HUES48 (cell line): ENCODE results near the gene LMOD2.

ENCODE experiments used
- H3K27ac ChIP-seq: one replicate; pipeline ENCODE4 v1.7.0; 2013; ENCODE audit warnings: low read depth, low read length, inconsistent platforms
- H3K27me3 ChIP-seq: 2 replicates; pipeline ENCODE4 v1.6.1; 2013; ENCODE audit warnings: mild to moderate bottlenecking, low read length; ENCODE audit not compliant: control insufficient read depth, insufficient read depth
- H3K36me3 ChIP-seq: 2 replicates; pipeline ENCODE4 v1.6.1; 2013; ENCODE audit warnings: low read length; ENCODE audit not compliant: control insufficient read depth, insufficient read depth
- H3K4me1 ChIP-seq: 2 replicates; pipeline ENCODE4 v1.6.1; 2013; ENCODE audit warnings: mild to moderate bottlenecking, low read length; ENCODE audit not compliant: control insufficient read depth, insufficient read depth
- H3K4me3 ChIP-seq: 2 replicates; pipeline ENCODE4 v1.5.1; 2013; ENCODE audit warnings: mild to moderate bottlenecking, low read depth, low read length
- H3K9ac ChIP-seq: 2 replicates; pipeline ENCODE4 v1.6.1; 2013; ENCODE audit warnings: mild to moderate bottlenecking, low read depth, low read length, moderate library complexity
- H3K9me3 ChIP-seq: 2 replicates; pipeline ENCODE4 v1.6.1; 2013; ENCODE audit warnings: low read length; ENCODE audit not compliant: control insufficient read depth, insufficient read depth

The LMOD2 gene

DNA sequence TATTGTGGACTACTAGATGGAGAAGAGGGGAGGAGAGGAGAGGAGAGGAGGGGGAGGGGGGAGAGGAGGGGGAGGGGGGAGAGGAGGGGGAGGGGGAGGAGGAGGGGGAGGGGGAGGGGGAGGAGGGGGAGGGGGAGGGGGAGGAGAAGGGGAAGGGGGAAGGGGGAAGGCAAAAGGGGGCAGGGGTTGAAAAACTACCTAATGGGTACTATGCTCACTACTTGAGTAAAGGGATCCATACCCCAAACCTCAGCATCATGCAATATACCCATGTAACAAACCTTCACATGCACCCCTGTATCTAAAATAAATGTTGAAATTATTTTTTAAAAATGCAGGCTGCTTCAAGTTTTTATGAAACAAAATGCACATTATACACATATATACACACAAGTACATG, 15.1 kb upstream of the LMOD2 start:
- H3K27ac ChIP-seq, result no peak overlapping the region
- H3K9me3 ChIP-seq, result no peaks in the 10 kb centered on the region
- H3K9ac ChIP-seq, result no peak overlapping the region
- H3K4me1 ChIP-seq, result peaks cover 28% of the 10 kb centered on the region
- no peaks in the 10 kb centered on the region for H3K36me3 ChIP-seq
- no peak overlapping the region for H3K4me3 ChIP-seq
- no peaks in the 10 kb centered on the region for H3K27me3 ChIP-seq

DNA sequence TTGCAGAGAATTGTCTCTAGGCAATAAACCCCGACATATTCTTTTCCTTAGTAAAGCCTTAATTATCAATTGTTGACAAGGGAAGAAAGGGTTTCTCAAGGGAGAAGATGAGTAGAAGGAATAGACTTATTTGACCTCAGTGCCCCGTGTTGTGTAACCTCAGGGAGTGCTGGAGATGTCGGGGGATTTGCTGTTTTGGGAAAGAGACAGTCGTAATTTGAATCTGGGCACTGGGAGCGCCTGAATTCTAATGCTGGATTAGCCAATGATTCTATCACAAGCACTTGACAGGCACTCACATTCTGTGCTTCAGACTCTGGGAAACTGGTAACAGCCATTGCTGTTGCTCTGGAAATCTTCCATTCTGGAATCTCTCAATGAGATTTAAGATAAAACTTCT, 13.8 kb upstream of the LMOD2 start:
- no peaks in the 10 kb centered on the region for H3K9me3 ChIP-seq
- H3K4me1 ChIP-seq, result peaks cover 35% of the 10 kb centered on the region
- H3K4me3 ChIP-seq, result no peak overlapping the region
- H3K9ac ChIP-seq, result no peak overlapping the region
- no peak overlapping the region for H3K27ac ChIP-seq
- H3K36me3 ChIP-seq, result no peaks in the 10 kb centered on the region
- no peaks in the 10 kb centered on the region for H3K27me3 ChIP-seq

DNA sequence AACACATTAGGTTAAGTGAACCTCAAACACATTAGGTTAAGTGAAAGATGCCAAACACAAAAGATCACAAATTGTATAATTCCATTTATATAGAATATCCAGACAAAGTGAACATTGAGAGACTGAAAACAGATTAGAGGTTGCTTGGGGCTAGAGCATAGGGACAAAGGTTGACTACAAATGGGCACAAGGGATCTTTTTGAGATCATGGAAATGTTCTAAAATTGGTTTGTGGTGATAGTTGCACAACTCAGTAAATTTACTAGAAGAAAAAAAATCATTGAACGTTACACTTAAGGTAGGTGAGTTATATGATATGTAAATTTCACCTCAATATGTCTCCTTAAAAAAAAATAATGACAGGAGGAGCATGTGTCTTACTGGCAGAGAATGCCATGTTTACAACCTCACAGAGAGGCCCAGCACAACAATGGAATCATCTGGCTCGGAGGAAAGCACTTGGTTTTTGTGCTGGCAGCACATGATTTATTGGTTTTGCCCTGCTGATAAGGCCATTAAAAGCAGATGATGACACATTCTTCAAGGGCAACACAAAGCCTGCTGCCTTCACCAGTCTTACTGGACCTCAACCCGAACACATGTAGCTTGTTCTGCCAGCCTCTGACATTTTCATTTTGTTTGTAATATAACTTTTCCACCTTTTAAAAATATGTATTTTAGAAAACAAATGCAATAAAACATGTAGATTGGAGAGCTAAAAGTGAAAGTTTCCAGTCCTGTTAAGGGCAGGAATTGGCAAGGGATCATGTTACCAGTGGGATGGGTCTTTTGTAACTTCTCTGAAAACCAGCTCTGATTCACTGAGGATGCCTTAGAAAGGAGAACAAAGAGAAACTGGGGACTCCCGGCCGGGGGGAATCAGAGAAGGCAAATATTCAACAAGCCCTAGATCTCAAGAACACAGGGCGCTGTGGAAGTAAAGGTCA, 11.9 kb upstream of the LMOD2 start:
- Histone ChIP-seq H3K4me3 (peak overlapping the region; percentile 27; the same call in 1 of the 2 replicates), H3K9ac (peak overlapping the region; percentile 55), H3K36me3 (no peaks in the 10 kb centered on the region), H3K27ac (peak overlapping the region; percentile 92), H3K4me1 (peaks cover 37% of the 10 kb centered on the region), H3K9me3 (no peaks in the 10 kb centered on the region), H3K27me3 (no peaks in the 10 kb centered on the region)

DNA sequence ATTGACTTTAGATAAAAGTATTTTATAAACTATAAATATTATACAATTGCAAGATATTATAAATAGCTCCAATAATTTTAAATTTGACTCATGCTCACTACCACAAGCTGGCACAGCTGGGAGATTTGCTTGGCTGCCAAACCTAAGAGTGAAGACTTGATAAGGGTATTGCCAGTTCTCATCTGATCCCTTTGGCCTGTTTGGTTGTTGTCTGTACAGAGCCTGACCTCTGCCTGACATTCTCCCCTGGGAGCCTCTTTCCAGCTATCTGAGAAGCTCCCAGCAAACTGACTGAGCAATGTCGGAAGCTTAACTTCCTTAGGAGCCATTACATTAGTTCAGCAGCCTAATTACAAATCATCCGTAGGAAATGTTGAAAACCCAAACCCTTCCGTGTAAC, 10.2 kb upstream of the LMOD2 start:
- no peaks in the 10 kb centered on the region for H3K27me3 ChIP-seq
- no peak overlapping the region for H3K4me3 ChIP-seq
- no peaks in the 10 kb centered on the region for H3K36me3 ChIP-seq
- H3K27ac ChIP-seq, result no peak overlapping the region
- H3K9ac ChIP-seq, result no peak overlapping the region
- H3K4me1 ChIP-seq, result peaks cover 37% of the 10 kb centered on the region
- no peaks in the 10 kb centered on the region for H3K9me3 ChIP-seq

DNA sequence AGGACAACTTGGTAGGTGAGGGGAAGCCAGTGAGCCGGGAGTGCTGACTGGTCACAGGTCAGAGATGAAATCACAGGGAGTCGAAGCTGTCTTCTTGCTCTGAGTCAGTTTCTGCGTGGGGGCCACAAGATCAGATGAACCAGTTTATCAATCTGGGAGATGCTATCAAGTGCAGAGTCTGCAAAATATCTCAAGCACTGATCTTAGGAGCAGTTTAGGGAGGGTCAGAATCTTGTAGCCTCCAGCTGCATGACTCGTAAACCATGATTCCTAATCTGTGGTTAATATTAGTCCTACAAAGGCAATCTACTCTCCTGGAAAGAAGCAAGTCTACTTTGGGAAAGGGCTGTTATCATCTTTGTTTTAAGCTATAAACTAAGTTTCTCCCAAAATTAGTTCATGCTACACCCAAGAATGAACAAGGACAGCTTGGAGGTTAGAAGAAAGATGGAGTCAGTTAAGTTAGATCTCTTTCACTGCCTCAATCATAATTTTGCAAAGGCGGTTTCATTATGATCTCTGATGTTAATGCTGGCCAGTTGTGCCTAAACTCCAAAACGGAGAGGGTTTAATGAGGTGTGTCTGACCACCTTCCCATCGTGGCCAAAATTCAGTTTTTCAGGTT, 8.4 kb upstream of the LMOD2 start:
- H3K36me3 ChIP-seq, result no peaks in the 10 kb centered on the region
- H3K9ac ChIP-seq, result no peak overlapping the region
- H3K4me3 ChIP-seq, result no peak overlapping the region
- H3K27me3 ChIP-seq, result no peaks in the 10 kb centered on the region
- peaks cover 37% of the 10 kb centered on the region for H3K4me1 ChIP-seq
- H3K9me3 ChIP-seq, result no peaks in the 10 kb centered on the region
- H3K27ac ChIP-seq, result no peak overlapping the region

DNA sequence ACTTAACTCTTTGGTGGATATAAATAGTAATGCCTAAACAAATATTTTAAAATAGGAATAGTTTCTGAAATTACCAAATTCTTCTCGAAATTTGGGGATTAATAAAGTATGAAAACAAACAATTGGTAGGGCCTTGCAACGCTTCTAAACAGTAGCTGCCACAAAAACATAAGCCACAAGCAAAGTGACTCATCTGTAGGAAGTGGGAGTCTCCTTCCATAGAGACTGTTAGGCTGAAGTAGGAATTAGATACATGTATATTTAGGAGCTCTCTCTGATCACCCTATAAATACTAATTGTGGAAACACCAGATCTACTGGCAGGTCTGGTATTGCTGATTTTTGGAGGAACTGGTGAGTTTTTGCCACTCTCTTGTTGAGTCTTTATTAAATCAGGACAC, 5.7 kb upstream of the LMOD2 start:
- Histone ChIP-seq H3K9me3 (no peaks in the 10 kb centered on the region), H3K36me3 (no peaks in the 10 kb centered on the region), H3K27ac (no peak overlapping the region), H3K4me1 (peaks cover 18% of the 10 kb centered on the region), H3K4me3 (no peak overlapping the region), H3K27me3 (no peaks in the 10 kb centered on the region), H3K9ac (no peak overlapping the region)

DNA sequence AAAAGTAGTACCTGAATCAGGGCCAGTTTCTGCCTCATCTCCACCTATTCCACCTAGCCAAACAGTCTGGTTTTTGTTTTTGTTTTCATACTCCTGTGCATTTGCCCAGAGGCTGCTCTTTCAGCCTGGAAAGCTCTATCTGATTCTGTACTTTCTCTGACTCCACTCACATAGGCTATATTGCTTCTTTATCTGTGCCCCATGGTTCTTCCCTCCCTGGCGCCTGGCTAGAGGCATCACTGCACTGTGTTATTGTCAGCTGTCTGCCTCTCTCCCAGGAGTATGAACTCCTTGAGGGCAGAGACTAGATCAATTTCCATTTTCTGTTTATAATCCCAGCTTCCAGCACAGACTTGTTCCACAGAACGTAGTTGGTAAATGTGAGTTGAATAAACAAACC, 5.1 kb upstream of the LMOD2 start:
- Histone ChIP-seq H3K9ac (no peak overlapping the region), H3K9me3 (no peaks in the 10 kb centered on the region), H3K27ac (no peak overlapping the region)

DNA sequence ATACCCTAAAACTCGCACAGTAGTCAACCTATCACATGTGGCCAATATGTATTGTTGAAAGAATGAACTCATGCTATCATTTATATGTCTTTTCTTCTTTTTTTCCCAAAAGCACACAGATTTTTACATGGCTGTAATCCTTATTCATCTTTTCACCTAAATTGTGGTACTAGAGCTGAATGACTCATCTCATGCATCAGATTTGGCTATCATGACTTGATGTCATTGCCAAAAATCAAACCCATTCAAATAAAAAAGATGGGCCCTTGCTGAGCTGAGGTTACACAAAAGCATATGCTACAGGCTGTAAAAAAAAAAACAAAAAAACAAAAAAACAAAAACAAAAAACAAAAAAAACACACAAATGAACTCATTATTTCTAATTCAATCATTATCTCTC, 3.3 kb upstream of the LMOD2 start:
- Histone ChIP-seq H3K4me1 (0 out of 2 replicates have a peak, but pooled peaks cover 1% of the 10 kb centered on the region), H3K9me3 (no peaks in the 10 kb centered on the region), H3K9ac (no peak overlapping the region), H3K4me3 (no peak overlapping the region), H3K27me3 (no peaks in the 10 kb centered on the region), H3K27ac (no peak overlapping the region), H3K36me3 (no peaks in the 10 kb centered on the region)

More for the DNA sequence above, 5.1 kb upstream of the LMOD2 start:
- Histone ChIP-seq H3K36me3 (no peaks in the 10 kb centered on the region), H3K4me1 (peaks cover 14% of the 10 kb centered on the region), H3K27me3 (no peaks in the 10 kb centered on the region), H3K4me3 (no peak overlapping the region)

DNA sequence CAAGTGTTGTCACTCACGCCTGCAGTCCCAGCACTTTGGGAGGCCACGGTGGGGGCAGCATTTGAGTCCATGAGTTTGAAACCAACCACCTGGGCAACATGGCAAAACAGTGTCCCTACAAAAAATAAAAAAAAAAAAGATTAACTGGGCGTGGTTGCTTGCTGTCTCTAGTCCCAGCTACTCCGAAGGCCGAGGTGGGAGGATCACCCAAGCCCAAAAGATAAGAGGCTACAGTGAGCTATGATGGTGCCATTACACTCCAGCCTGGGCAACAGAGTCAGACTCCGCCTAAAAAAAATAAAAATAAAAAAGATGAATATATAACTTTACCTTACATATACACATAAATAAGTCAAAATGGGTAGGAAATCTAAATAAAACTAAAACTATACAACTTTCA, 2.5 kb upstream of the LMOD2 start:
- H3K36me3 ChIP-seq, result no peaks in the 10 kb centered on the region
- no peaks in the 10 kb centered on the region for H3K4me1 ChIP-seq
- H3K9me3 ChIP-seq, result no peaks in the 10 kb centered on the region
- no peak overlapping the region for H3K27ac ChIP-seq
- no peaks in the 10 kb centered on the region for H3K27me3 ChIP-seq
- H3K9ac ChIP-seq, result no peak overlapping the region
- H3K4me3 ChIP-seq, result no peak overlapping the region

DNA sequence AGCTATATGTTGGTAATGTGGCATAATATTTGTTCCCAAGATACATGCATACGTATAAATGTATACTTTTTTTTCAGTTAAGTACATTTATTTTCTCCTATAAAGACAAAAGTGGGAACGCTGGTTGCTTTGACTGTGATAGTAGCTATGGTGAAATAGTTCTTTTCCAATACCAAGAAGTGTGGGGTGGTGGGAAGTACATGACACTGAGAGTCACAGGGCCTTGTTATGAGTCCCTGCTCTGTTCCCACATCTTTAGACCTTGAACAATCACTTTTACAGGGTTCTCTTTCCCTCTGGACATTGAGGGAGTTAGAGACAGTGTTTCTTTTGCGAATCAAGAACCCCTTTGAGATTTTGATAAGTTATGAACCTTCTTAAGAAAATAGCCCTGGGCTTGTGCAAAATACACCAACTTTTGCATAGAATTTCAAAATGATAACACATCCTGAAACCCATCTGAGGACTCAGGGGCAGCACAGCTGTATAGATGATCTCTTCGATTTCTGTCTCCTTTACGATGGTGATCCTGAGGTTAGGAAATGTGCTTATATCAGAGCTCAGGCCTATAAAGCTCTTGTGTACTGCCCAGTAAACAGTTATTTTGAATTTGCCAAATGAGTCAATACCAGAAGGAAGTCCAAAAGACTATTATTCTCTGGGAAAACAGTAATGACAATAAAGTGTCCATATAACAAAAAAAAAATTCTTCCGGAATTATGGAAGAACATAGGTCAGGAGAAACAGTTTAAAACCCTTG, 1.1 kb downstream of the LMOD2 start:
- Histone ChIP-seq H3K27ac (no peak overlapping the region), H3K4me3 (no peak overlapping the region), H3K4me1 (peaks cover 7% of the 10 kb centered on the region; the same call in 1 of the 2 replicates), H3K9ac (no peak overlapping the region), H3K36me3 (no peaks in the 10 kb centered on the region), H3K27me3 (no peaks in the 10 kb centered on the region), H3K9me3 (no peaks in the 10 kb centered on the region)

DNA sequence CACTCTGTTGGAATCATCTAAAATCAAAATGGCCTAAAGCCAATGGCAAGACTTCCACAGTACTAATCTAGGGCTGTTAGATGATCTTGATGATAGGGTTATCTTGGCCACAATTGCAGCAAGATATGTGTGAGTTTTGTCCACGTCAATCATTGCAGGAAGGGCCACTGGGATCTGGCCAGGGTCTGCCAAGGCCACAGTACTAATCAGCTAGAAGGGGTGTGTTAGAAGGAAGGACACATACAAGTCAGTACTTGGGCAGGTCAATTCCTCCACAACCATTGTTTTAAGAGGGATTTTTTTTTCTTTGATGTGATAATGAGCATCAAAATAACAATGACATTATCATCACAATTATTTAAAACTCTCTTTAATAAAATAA, 1.6 kb downstream of the LMOD2 start:
- Histone ChIP-seq H3K4me3 (no peak overlapping the region), H3K4me1 (peaks cover 7% of the 10 kb centered on the region; the same call in 1 of the 2 replicates), H3K9ac (no peak overlapping the region), H3K9me3 (no peaks in the 10 kb centered on the region), H3K27ac (no peak overlapping the region), H3K36me3 (no peaks in the 10 kb centered on the region), H3K27me3 (no peaks in the 10 kb centered on the region)
